Cardiac fibroblast (primary cell): ENCODE results near the gene ITGAL.

Experiments
- DNase-seq, 2 donors: peaks; one replicate each; pipeline versions ENCODE4 v3.0.0 to v3.0.0-alpha.2; 2010; ENCODE audit warnings: low read depth in 2 of 2
- H3K4me3 ChIP-seq, 2 donors: replicated peaks in 1 of 2; 1 replicate in 1 of 2; 2 replicates in 1 of 2; pipeline ENCODE4 v1.5.1; 2011; ENCODE audit warnings: low read depth in 2 of 2, low read length in 2 of 2, mild to moderate bottlenecking in 2 of 2, moderate library complexity in 1 of 2
- TF ChIP-seq, protein P1 (sequence below): IDR thresholded peaks from one replicate; pipeline ENCODE4 v1.5.1; 2011; ENCODE audit warnings: low read depth, mild to moderate bottlenecking, low read length, inconsistent platforms

Gene ITGAL

DNA sequence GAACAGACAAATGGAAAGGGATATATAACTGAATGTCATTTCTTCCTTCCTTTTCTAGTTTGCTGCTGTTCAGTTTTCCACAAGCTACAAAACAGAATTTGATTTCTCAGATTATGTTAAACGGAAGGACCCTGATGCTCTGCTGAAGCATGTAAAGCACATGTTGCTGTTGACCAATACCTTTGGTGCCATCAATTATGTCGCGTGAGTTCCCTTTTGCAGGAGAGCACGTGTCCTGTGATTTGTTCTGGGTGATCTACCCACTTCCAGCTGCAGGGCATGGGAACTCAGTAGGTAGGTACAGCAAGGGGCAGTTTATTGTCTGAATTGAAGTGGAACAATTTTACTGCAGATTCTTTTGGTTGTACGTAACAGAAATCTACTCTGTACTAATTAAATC, 8.8 kb downstream of the ITGAL start:
- no peak for DNase-seq
- TF ChIP-seq, protein P1, sequence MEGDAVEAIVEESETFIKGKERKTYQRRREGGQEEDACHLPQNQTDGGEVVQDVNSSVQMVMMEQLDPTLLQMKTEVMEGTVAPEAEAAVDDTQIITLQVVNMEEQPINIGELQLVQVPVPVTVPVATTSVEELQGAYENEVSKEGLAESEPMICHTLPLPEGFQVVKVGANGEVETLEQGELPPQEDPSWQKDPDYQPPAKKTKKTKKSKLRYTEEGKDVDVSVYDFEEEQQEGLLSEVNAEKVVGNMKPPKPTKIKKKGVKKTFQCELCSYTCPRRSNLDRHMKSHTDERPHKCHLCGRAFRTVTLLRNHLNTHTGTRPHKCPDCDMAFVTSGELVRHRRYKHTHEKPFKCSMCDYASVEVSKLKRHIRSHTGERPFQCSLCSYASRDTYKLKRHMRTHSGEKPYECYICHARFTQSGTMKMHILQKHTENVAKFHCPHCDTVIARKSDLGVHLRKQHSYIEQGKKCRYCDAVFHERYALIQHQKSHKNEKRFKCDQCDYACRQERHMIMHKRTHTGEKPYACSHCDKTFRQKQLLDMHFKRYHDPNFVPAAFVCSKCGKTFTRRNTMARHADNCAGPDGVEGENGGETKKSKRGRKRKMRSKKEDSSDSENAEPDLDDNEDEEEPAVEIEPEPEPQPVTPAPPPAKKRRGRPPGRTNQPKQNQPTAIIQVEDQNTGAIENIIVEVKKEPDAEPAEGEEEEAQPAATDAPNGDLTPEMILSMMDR = no peak
- no peak overlapping the region for H3K4me3 ChIP-seq

- TF ChIP-seq, protein P1 = peak; percentile 28
- no peak for DNase-seq
- no peak overlapping the region for H3K4me3 ChIP-seq
These were observed 9.8 kb downstream of the ITGAL start for GRCh38 chr16:30482366-30482765.

GRCh38 chr16:30484887-30485286, 12.3 kb downstream of the ITGAL start:
- TF ChIP-seq, protein P1 = no peak
- peak in 1 of 2 donors; percentile 10 for DNase-seq
- no peak overlapping the region for H3K4me3 ChIP-seq

DNA sequence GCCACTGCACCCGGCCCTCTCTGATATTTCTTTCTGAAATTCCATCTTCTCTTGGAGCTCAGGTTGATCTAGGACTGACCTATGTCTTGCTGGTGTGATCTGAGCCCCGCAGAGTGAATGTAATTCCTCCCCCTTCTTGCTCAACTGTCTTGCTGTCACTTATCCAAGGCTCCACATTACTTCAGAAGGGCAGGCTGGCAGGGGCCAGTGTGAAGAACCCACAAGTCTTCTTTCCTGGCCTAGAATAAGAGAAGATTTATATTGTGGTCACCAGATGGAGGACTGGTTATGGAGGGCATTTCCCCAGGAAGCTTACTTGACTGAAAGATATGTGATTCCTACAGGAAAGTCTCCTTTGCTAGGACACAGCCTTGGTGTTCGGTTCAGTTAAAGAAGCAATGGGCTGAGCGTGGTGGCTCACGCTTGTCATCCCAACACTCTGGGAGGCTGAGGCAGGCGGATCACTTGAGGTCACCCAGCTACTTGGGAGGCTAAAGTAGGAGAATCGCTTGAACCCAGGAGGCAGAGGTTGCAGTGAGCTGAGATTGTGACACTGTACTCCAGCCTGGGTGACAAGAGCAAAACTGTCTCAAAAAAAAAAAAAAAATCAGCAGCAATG, 13.4 kb downstream of the ITGAL start:
- DNase-seq = peak in 1 of 2 donors; percentile 18
- H3K4me3 ChIP-seq = no peak overlapping the region
- TF ChIP-seq, protein P1 = no peak

DNA sequence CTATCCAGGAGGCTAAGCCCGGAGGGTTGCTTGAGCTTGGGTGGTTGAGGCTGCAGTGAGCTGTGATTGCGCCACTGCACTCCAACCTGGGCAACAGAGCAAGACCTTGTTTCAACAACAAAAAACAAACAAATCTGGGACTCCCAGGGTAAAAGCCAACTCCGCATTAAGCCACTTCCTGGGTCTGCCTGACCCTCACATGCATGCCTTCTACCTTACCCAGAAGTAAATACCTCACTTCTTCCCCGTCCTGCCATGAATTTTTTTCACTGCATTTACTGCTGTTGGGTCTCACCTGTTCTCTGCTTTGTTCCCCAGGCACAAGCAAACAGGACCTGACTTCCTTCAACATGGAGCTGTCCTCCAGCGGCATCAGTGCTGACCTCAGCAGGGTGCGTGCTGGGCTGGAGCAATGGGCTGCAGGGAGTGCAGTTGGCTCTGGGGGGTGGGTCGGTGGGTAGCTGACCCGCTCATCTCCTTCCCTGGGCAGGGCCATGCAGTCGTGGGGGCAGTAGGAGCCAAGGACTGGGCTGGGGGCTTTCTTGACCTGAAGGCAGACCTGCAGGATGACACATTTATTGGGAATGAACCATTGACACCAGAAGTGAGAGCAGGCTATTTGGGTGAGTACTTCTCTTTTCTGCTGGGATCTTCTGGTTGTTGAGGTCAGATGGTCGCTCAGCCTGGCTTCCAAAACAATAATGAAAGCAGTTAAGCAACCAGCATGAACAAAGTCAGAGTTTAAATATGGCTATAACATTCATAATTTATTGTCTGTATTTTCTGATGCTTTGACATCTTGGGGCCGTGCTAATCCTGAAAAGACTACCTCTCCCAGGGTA, 16.4 kb downstream of the ITGAL start:
- DNase-seq = no peak
- H3K4me3 ChIP-seq = no peak overlapping the region
- TF ChIP-seq, protein P1 = no peak

GRCh38 chr16:30490210-30490609, 17.7 kb downstream of the ITGAL start:
- no peak for DNase-seq
- TF ChIP-seq, protein P1 = no peak
- no peak overlapping the region for H3K4me3 ChIP-seq
